ENCODE results near the gene PDGFD. TPM values are rescaled to one million over a fixed set of nuclear protein-coding genes. Genes with fewer than 3 reads are reported as not detected.

Gene PDGFD
- total and polyA plus RNA-seq, 2 donors (not counting 3 experiments of a cell fraction or from before 2014, with no cell fraction given) = 6.3 to 13.1 TPM

DNA sequence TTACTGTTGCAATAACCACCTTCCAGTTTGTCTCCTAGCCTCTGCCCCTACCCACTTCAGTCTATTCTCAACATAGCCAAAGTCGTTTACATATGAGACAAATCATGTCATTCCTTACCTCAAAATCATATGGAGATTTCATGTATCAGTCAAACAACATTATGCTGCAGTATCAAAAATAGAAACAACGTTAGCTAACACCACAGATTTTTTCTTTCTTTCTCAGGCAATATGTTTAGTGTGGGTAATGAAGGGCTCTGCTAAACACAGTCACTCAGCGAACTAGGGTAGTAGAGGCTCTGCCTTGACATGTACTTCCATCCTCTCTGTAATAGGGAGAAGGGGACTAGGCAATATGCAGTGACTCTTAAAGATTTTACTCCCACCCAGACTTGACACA is 268.8 kb downstream of the PDGFD start:
- H4K20me1 ChIP-seq (replicated peaks; ENCODE audit: control insufficient read depth, extremely low read depth, insufficient read depth, low read length) = no peaks in the 10 kb centered on the region
- H3K36me3 ChIP-seq (ENCODE audit: control insufficient read depth in 2 of 2, extremely low read depth in 1 of 2, insufficient read depth in 2 of 2, low read length in 2 of 2) = no peaks in the 10 kb centered on the region
- H3K4me2 ChIP-seq (ENCODE audit: insufficient read depth, low read length) = no peak overlapping the region
- no peaks in the 10 kb centered on the region for H3K79me2 ChIP-seq (ENCODE audit: control insufficient read depth, insufficient read depth, low read length)
- FAIRE-seq (no peak), DNase-seq (ENCODE audit: low read depth, low spot score) (no peak)
- no peak overlapping the region for H3K9ac ChIP-seq (replicated peaks; ENCODE audit: extremely low read depth, insufficient read depth, low read length)
- ChIA-PET CTCF (interaction anchor here (1.1 kb wide), 1 partner anchor 10 kb away, joined by 3 read pairs; no protein-coding TSS in a partner anchor), POLR2A (no interaction called here)
- no peak for TF ChIP-seq CTCF (IDR thresholded peaks at IDR 0.05; ENCODE audit: extremely low read depth in 1 of 2, insufficient read depth in 1 of 2, low read depth in 1 of 2, low read length in 2 of 2)
- TF ChIP-seq POLR2AphosphoS5 (IDR thresholded peaks at IDR 0.05; ENCODE audit: insufficient read depth, low read depth, low read length) = no peak
- no peak for TF ChIP-seq JUN (IDR thresholded peaks at IDR 0.05; ENCODE audit: borderline replicate concordance, insufficient read depth, insufficient read length, low read depth)
- no peak for TF ChIP-seq MAX (IDR thresholded peaks at IDR 0.05; ENCODE audit: insufficient read depth, insufficient read length)
- TF ChIP-seq GATA2 (IDR thresholded peaks at IDR 0.05; ENCODE audit: insufficient read depth, insufficient read length, low read depth, low read length) = no peak
- TF ChIP-seq EZH2 (IDR thresholded peaks at IDR 0.05; ENCODE audit: borderline replicate concordance, low read depth, low read length, severe bottlenecking) = no peak
- TF ChIP-seq POLR2A (IDR thresholded peaks at IDR 0.05; ENCODE audit: low read depth, low read length) = no peak
- TF ChIP-seq MYC (IDR thresholded peaks at IDR 0.05; ENCODE audit: low read depth, low read length) = no peak
- peaks cover 5% of the 10 kb centered on the region for H3K4me1 ChIP-seq (ENCODE audit: control insufficient read depth, extremely low read depth, insufficient read depth, low read length)
- no TSS peak for BruUV-seq (replicated peaks)
- no peak overlapping the region for H3K27ac ChIP-seq (ENCODE audit: insufficient read depth, low read depth, low read length)
- dilution Hi-C loops (cut with MboI; ENCODE audit: extremely low pct_ligation_motif_present, low sequenced_read_pairs) (no loop called here), intact Hi-C loops (cut with micrococcal nuclease) (no loop called here)
- no peaks in the 10 kb centered on the region for H3K27me3 ChIP-seq (ENCODE audit: control insufficient read depth in 2 of 2, insufficient read depth in 2 of 2, low read length in 2 of 2)
- H3K9me1 ChIP-seq (replicated peaks; ENCODE audit: control insufficient read depth, extremely low read depth, insufficient read depth, low read length) = no peaks in the 10 kb centered on the region
- no peak overlapping the region for H3K4me3 ChIP-seq (replicated peaks in 1 of 3; ENCODE audit: insufficient read depth in 1 of 3, low read depth in 1 of 3, low read length in 3 of 3)
- H2AFZ ChIP-seq (ENCODE audit: low read depth, low read length) = no peak overlapping the region
- H3K9me3 ChIP-seq (replicated peaks; ENCODE audit: control insufficient read depth, insufficient read depth, low read length) = no peaks in the 10 kb centered on the region

Data from endothelial cell of umbilical vein (primary cell).